ENCODE results near the gene L3MBTL2.
"Not testable (repeated sequence)": the region's sequence is repeated elsewhere in the genome, so short reads cannot be mapped to it uniquely, and the experiment has no call there.

The L3MBTL2 gene

GRCh38 chr22:41242396-41243117 lies 37.4 kb downstream of the L3MBTL2 start:
- no peak for DNase-seq

DNA sequence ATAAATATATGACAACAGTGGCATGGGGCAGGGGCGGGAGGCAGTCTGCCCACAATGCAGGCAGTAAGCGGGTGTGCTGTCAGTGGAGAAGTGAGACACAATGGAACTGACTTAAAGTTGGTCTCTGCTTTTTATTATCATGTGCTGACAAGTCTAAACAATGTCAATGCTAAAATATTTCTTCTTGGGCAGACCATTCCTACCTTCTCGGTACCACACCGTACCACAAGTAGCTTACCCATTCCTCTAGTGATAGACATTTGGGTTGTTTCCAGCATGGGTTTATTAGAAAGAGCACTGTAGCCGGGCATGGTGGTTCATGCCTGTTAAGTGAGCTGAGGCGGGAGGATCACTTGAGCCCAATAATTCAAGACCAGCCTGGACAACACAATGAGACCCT lies 38.2 kb downstream of the L3MBTL2 start:
- DNase-seq: no peak

GRCh38 chr22:41245917-41246499 lies 40.9 kb downstream of the L3MBTL2 start:
- no peak for DNase-seq

GRCh38 chr22:41247703-41248102 lies 42.6 kb downstream of the L3MBTL2 start:
- no peak for DNase-seq

GRCh38 chr22:41248314-41248713 lies 43.2 kb downstream of the L3MBTL2 start:
- DNase-seq: no peak

GRCh38 chr22:41248758-41249157 lies 43.6 kb downstream of the L3MBTL2 start:
- DNase-seq: no peak

GRCh38 chr22:41249442-41249841 lies 44.3 kb downstream of the L3MBTL2 start:
- no peak for DNase-seq

GRCh38 chr22:41250127-41250526 lies 45.0 kb downstream of the L3MBTL2 start:
- DNase-seq: no peak

DNA sequence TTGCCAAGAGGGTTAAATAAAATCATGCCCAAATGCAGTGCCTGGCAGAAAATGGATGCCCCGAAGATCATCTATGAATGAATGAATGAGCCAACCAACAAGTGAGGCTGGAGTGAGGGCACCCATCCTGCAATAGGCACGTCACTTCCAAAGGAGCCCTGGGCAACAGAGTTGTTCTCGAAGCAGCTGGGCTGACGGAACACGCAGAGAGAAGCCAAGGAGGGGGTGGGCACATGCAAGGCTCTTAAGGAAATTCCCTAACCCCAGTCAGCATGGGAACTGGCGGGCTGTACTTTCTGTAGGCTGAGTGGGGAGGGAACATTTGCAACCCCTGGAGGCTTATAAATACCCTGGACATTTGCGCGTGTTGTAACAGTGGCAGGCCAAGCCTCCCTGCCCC lies 47.3 kb downstream of the L3MBTL2 start:
- no peak for DNase-seq

DNA sequence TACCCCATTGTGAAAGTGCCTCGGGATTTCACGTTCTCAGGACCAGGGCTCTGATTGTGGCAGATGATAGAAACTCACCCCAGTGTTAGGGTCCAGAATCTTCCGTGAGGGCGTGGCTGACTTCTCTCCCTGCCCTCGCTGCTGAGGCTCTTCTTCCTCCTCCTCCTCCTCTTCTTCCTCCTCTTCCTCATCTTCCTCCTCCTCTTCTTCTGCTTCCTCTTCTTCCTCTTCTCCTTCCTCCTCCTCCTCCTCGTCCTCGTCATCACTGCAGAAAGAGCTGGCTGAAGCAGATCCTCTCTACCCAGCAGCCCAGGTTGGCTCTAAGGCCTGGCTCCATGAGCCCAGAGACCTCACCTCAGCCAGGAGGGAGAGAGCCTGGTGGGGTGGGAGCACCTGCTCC lies 49.1 kb downstream of the L3MBTL2 start:
- no peak for DNase-seq

GRCh38 chr22:41256254-41257253 lies 51.4 kb downstream of the L3MBTL2 start:
- no peak for DNase-seq

GRCh38 chr22:41257696-41258095 lies 52.6 kb downstream of the L3MBTL2 start:
- no peak for DNase-seq

- not testable (repeated sequence) for DNase-seq
Measured at GRCh38 chr22:41259756-41260155, 54.6 kb downstream of the L3MBTL2 start.

DNA sequence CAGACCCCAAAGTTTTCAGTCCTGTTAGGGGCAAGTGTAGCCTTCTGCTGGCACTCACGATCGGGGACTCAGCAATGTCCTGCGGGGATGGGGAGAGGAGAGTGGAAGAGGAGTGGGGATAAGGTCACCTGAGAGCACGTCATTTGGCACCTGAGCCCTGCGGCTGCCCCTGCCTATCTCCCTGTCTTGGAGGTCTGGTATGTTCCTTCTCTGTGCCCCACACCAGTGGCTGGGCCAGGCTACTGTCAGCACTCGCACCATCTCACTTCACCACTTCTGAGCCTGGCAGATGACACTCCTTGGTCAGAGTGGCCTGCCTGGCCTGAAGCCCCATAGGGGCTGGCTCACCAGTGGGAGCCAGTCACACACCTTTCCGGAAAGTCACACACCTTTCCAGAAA lies 55.8 kb downstream of the L3MBTL2 start:
- DNase-seq: no peak

DNA sequence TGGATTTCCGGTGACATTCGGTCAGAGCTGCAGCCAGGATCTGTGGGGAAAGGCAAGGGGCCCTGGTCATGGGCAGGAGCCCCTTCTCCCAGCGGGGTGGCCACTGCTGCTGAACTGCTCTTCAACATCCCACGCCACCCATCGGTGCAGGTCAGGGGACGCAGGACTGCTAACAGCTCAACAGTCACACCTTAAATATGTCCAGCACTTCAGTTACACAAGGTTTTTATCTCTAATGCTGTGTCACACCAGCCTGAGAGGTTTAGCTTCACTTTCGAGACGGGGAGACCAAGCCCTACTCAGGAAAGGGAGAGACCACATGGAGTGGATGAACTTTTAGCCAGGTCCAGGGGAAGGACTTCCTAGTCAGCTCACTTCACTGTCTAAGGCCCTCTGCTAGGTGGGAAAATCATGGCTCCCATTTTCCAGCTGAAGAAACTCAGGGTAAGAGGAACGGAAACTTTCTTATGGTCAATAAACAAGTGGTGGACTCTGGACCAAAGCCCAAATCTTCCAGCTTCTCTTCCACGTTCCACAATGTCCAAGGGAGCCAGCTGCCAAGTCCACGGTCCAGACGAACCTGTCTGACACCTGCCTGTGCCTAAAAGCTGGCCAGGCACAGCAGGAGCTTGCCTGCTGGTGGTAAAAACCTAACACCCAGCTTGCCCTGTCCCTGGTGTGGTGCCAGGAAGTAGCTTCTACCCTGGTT lies 56.6 kb downstream of the L3MBTL2 start:
- no peak for DNase-seq

GRCh38 chr22:41262250-41262765 lies 57.2 kb downstream of the L3MBTL2 start:
- DNase-seq: no peak

DNA sequence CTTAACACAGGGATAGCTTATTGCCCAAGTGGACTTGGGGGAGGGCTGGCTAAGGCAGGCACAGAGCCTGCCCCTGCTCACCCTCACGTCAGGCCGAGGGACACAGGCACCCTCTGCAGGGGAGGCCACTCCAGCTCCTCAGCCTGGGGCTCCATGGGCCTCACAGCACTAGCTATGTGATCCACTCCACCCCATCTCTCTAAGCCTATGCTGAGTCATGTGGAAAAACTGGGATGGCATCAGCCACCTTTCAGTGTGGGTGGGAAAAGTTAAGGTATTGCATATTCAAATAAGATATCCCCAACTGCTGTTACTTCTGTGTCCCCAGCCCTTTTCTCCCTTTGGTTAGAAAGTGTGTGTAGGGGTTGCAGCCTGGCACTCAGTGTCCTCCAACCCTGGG lies 58.6 kb downstream of the L3MBTL2 start:
- DNase-seq: no peak

- no peak for DNase-seq
Measured at GRCh38 chr22:41264408-41264941, 59.4 kb downstream of the L3MBTL2 start.

- DNase-seq: no peak
Measured at GRCh38 chr22:41267958-41268357, 62.8 kb downstream of the L3MBTL2 start.

DNA sequence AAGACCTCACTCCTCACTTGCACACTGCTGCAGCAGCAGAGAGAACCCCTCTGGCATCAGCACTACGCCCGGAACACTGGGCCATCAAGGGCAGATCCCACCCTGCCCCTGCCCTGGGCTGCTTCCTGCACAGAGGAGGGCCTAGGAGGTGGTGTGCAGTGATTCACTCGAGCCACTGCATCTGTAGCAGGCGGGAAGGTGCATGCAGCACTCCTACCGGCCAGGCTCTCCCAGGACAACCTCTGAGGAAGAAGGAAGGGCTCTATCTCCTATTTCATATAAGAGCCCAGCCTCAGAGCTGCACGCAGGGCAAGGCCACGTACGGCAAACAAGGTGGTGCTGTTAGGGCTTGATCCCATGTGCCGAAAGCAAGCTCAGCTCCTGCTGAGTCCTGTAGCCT lies 66.7 kb downstream of the L3MBTL2 start:
- no peak for DNase-seq

DNA sequence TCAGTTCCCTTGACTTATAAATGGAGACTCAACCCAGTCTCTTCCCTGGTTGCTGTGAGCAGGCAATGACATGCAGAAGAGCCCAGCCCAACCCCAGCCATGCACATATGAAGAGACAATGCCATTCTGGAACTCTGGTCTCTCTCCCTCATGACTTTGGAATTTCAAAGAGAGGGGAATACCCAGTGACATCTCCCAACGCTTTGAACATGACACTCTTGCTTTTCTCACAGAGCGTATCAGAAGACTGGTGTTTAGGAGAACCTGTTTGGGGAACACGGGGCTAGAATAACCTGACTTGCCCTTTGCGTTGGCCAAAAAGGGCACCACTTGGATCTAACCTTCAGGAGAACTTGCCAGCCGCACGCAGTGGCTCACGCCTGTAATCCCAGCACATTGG lies 68.0 kb downstream of the L3MBTL2 start:
- DNase-seq: no peak

- DNase-seq: no peak
Measured at GRCh38 chr22:41274856-41275255, 69.7 kb downstream of the L3MBTL2 start.

Data from activated CD8-positive, alpha-beta memory T cell treated with anti-CD3 and anti-CD28 coated beads for 24 hours (primary cell).